ENCODE measurements around the gene ITGA7.

ITGA7 gene

DNA sequence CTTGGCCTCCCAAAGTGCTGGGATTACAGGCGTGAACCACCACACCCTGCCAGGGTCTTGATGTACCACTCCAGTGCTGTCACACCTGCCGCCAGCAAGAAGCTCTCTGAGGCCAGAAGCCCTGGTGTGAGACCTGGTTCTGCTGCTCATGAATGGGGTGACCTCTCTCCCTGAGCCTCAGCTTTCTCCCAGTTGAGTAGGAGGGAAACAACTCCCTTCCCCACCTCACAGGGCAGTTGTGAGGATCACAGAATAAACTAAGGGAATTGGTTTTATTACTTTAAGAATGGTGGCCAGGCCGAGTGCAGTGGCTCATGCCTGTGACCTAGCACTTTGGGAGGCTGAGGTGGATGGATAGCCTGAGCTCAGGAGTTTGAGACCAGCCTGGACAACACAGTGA, 26.9 kb upstream of the ITGA7 start:
- Histone ChIP-seq H3K27me3 (ENCODE audit: insufficient read depth, low read length, poor library complexity, severe bottlenecking) (no peaks in the 10 kb centered on the region), H3K4me3 (ENCODE audit: low read length, poor library complexity, severe bottlenecking) (no peak overlapping the region), H3K9ac (ENCODE audit: low read depth, low read length, poor library complexity, severe bottlenecking) (no peak overlapping the region), H3K79me2 (ENCODE audit: insufficient read depth, low read length) (peaks cover 13% of the 10 kb centered on the region), H3K4me2 (ENCODE audit: low read depth, low read length, poor library complexity, severe bottlenecking) (no peak overlapping the region), H4K20me1 (ENCODE audit: insufficient read depth, low read length, poor library complexity, severe bottlenecking) (no peaks in the 10 kb centered on the region), H3F3A (ENCODE audit: low read depth) (peaks cover 12% of the 10 kb centered on the region), H3K9me2 (replicated peaks; ENCODE audit: low read depth, low read length) (no peaks in the 10 kb centered on the region), H3K4me1 (ENCODE audit: insufficient read depth, low read length, poor library complexity, severe bottlenecking) (peaks cover 36% of the 10 kb centered on the region), H2AFZ (ENCODE audit: low read length) (no peak overlapping the region), H3K36me3 (ENCODE audit: insufficient read depth, low read length) (no peaks in the 10 kb centered on the region), H3K9me3 (ENCODE audit: insufficient read depth, low read depth, low read length) (no peaks in the 10 kb centered on the region)
- no peak for TF ChIP-seq CTCF (conservative IDR thresholded peaks at IDR 0.05; ENCODE audit: low read length)
- TF ChIP-seq EZH2phosphoT487 (IDR thresholded peaks at IDR 0.05; ENCODE audit: borderline replicate concordance) = no peak

- H3K79me2 ChIP-seq (ENCODE audit: insufficient read depth, low read length) = peaks cover 13% of the 10 kb centered on the region
- H3K9ac ChIP-seq (ENCODE audit: low read depth, low read length, poor library complexity, severe bottlenecking) = no peak overlapping the region
These were observed 26.2 kb upstream of the ITGA7 start for GRCh38 chr12:55733858-55734257.

DNA sequence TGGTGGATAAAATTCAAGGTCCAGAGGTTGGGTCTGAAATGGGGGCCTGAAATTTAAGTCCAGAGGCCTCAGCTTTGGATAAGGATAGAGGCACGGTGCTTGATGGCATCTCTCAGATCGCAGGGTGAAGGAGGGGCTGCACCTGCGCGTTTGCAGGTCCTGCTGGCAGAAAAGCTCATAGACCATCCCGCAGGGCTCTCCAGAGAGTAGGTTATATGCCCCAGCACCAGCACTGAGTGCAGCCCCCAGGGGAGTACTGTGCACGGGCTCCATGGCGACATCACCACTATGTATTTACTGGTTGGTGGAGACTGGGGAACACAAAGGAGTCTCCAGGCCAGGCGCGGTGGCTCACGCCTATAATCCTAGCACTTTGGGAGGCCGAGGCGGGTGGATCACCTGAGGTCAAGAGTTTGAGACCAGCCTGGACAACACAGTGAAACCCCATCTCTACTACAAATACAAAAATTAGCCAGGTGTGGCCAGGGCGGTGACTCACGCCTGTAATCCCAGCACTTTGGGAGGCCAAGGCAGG, 25.4 kb upstream of the ITGA7 start:
- Histone ChIP-seq H3K4me3 (ENCODE audit: low read length, poor library complexity, severe bottlenecking) (no peak overlapping the region), H3K27me3 (ENCODE audit: insufficient read depth, low read length, poor library complexity, severe bottlenecking) (no peaks in the 10 kb centered on the region), H2AFZ (ENCODE audit: low read length) (no peak overlapping the region), H3K79me2 (ENCODE audit: insufficient read depth, low read length) (peaks cover 19% of the 10 kb centered on the region), H3K9ac (ENCODE audit: low read depth, low read length, poor library complexity, severe bottlenecking) (no peak overlapping the region), H3K9me2 (replicated peaks; ENCODE audit: low read depth, low read length) (no peaks in the 10 kb centered on the region), H4K20me1 (ENCODE audit: insufficient read depth, low read length, poor library complexity, severe bottlenecking) (peaks cover under 1% of the 10 kb centered on the region), H3K4me1 (ENCODE audit: insufficient read depth, low read length, poor library complexity, severe bottlenecking) (peaks cover 33% of the 10 kb centered on the region), H3K4me2 (ENCODE audit: low read depth, low read length, poor library complexity, severe bottlenecking) (no peak overlapping the region), H3K9me3 (ENCODE audit: insufficient read depth, low read depth, low read length) (no peaks in the 10 kb centered on the region), H3K36me3 (ENCODE audit: insufficient read depth, low read length) (no peaks in the 10 kb centered on the region), H3F3A (ENCODE audit: low read depth) (peaks cover 12% of the 10 kb centered on the region)
- TF ChIP-seq CTCF (conservative IDR thresholded peaks at IDR 0.05; ENCODE audit: low read length) = no peak
- TF ChIP-seq EZH2phosphoT487 (IDR thresholded peaks at IDR 0.05; ENCODE audit: borderline replicate concordance) = no peak

More at GRCh38 chr12:55733858-55734257, 26.2 kb upstream of the ITGA7 start:
- no peaks in the 10 kb centered on the region for H4K20me1 ChIP-seq (ENCODE audit: insufficient read depth, low read length, poor library complexity, severe bottlenecking)
- H3F3A ChIP-seq (ENCODE audit: low read depth) = peaks cover 12% of the 10 kb centered on the region
- no peak overlapping the region for H3K4me3 ChIP-seq (ENCODE audit: low read length, poor library complexity, severe bottlenecking)
- H3K4me1 ChIP-seq (ENCODE audit: insufficient read depth, low read length, poor library complexity, severe bottlenecking) = peaks cover 36% of the 10 kb centered on the region
- H3K9me3 ChIP-seq (ENCODE audit: insufficient read depth, low read depth, low read length) = no peaks in the 10 kb centered on the region
- H2AFZ ChIP-seq (ENCODE audit: low read length) = no peak overlapping the region
- no peaks in the 10 kb centered on the region for H3K36me3 ChIP-seq (ENCODE audit: insufficient read depth, low read length)
- no peak overlapping the region for H3K4me2 ChIP-seq (ENCODE audit: low read depth, low read length, poor library complexity, severe bottlenecking)
- no peak for TF ChIP-seq CTCF (conservative IDR thresholded peaks at IDR 0.05; ENCODE audit: low read length)
- TF ChIP-seq EZH2phosphoT487 (IDR thresholded peaks at IDR 0.05; ENCODE audit: borderline replicate concordance) = no peak
- no peaks in the 10 kb centered on the region for H3K9me2 ChIP-seq (replicated peaks; ENCODE audit: low read depth, low read length)
- no peaks in the 10 kb centered on the region for H3K27me3 ChIP-seq (ENCODE audit: insufficient read depth, low read length, poor library complexity, severe bottlenecking)
